ENCODE measurements around the gene TGFBR2. TPM values are rescaled to one million over a fixed set of nuclear protein-coding genes. Genes with fewer than 3 reads are reported as not detected.

Gene TGFBR2
- total RNA-seq, 1 donor from 2014 or later, result 26.1 TPM

GRCh38 chr3:30692498-30693130 is 86.2 kb downstream of the TGFBR2 start:
- no peak overlapping the region for H3K4me3 Mint-ChIP-seq
- H3K27ac Mint-ChIP-seq, result peak overlapping the region; percentile 7
- peaks cover 18% of the 10 kb centered on the region for H3K4me1 Mint-ChIP-seq (ENCODE audit: unreplicated experiment)
- no peaks in the 10 kb centered on the region for H3K9me3 Mint-ChIP-seq
- peaks cover 34% of the 10 kb centered on the region for H3K36me3 Mint-ChIP-seq
- no peak for DNase-seq (ENCODE audit: extremely low spot score, unreplicated experiment)
- no peaks in the 10 kb centered on the region for H3K27me3 Mint-ChIP-seq
- TF ChIP-seq CTCF (conservative IDR thresholded peaks at IDR 0.05), result no peak

GRCh38 chr3:30693470-30694120 is 87.2 kb downstream of the TGFBR2 start:
- peak; percentile 93 for TF ChIP-seq CTCF (conservative IDR thresholded peaks at IDR 0.05)
- Mint-ChIP-seq H3K9me3 (no peaks in the 10 kb centered on the region), H3K4me1 (ENCODE audit: unreplicated experiment) (peaks cover 18% of the 10 kb centered on the region), H3K27me3 (no peaks in the 10 kb centered on the region), H3K4me3 (no peak overlapping the region), H3K27ac (no peak overlapping the region), H3K36me3 (peaks cover 31% of the 10 kb centered on the region)
- no peak for DNase-seq (ENCODE audit: extremely low spot score, unreplicated experiment)

- Mint-ChIP-seq H3K9me3 (no peaks in the 10 kb centered on the region), H3K4me3 (no peak overlapping the region), H3K27ac (no peak overlapping the region), H3K27me3 (no peaks in the 10 kb centered on the region), H3K36me3 (peaks cover 31% of the 10 kb centered on the region), H3K4me1 (ENCODE audit: unreplicated experiment) (peaks cover 13% of the 10 kb centered on the region)
- TF ChIP-seq CTCF (conservative IDR thresholded peaks at IDR 0.05), result no peak
- no peak for DNase-seq (ENCODE audit: extremely low spot score, unreplicated experiment)
Observed at GRCh38 chr3:30694148-30694547, 87.7 kb downstream of the TGFBR2 start.

GRCh38 chr3:30694668-30695067 is 88.3 kb downstream of the TGFBR2 start:
- peaks cover 31% of the 10 kb centered on the region for H3K36me3 Mint-ChIP-seq
- H3K9me3 Mint-ChIP-seq, result no peaks in the 10 kb centered on the region
- no peak overlapping the region for H3K27ac Mint-ChIP-seq
- DNase-seq (ENCODE audit: extremely low spot score, unreplicated experiment), result no peak
- peaks cover 10% of the 10 kb centered on the region for H3K4me1 Mint-ChIP-seq (ENCODE audit: unreplicated experiment)
- no peaks in the 10 kb centered on the region for H3K27me3 Mint-ChIP-seq
- no peak overlapping the region for H3K4me3 Mint-ChIP-seq
- no peak for TF ChIP-seq CTCF (conservative IDR thresholded peaks at IDR 0.05)

- H3K36me3 Mint-ChIP-seq, result peaks cover 27% of the 10 kb centered on the region
- no peak overlapping the region for H3K27ac Mint-ChIP-seq
- no peaks in the 10 kb centered on the region for H3K9me3 Mint-ChIP-seq
Observed at GRCh38 chr3:30695302-30696061, 89.1 kb downstream of the TGFBR2 start.

More at GRCh38 chr3:30695302-30696061, 89.1 kb downstream of the TGFBR2 start:
- DNase-seq (ENCODE audit: extremely low spot score, unreplicated experiment), result no peak
- H3K4me3 Mint-ChIP-seq, result no peak overlapping the region
- peaks cover 10% of the 10 kb centered on the region for H3K4me1 Mint-ChIP-seq (ENCODE audit: unreplicated experiment)
- no peaks in the 10 kb centered on the region for H3K27me3 Mint-ChIP-seq
- TF ChIP-seq CTCF (conservative IDR thresholded peaks at IDR 0.05), result no peak
